NT2/D1 (cell line): ENCODE data around the gene NR1H3.

ENCODE experiments used
- YY1 ChIP-seq: IDR thresholded peaks from 2 replicates; pipeline ENCODE4 v1.6.1; 2011; ENCODE audit not compliant: insufficient read length, insufficient read depth
- ZNF274 ChIP-seq: IDR thresholded peaks from 2 replicates; pipeline ENCODE4 v1.6.1; 2011; ENCODE audit warnings: mild to moderate bottlenecking, low read depth, low read length

GRCh38 chr11:47285969-47286770 lies 28.4 kb downstream of the NR1H3 start:
- TF ChIP-seq ZNF274 (no peak), YY1 (no peak)
